ENCODE data around the gene DLST. TPM values are rescaled to one million over a fixed set of nuclear protein-coding genes. Genes with fewer than 3 reads are reported as not detected.

The DLST gene
- total and polyA plus RNA-seq, 7 donors: 66.1 to 114 (median 72.4) TPM

GRCh38 chr14:74915426-74915825, 33.7 kb downstream of the DLST start:
- H3K4me3 ChIP-seq: no peak overlapping the region
- intact Hi-C loops (cut with DNase I): no loop called here
- TF ChIP-seq POLR2A (IDR thresholded peaks at IDR 0.05): no peak
- TF ChIP-seq EP300 (IDR thresholded peaks at IDR 0.05): no peak
- no peak for TF ChIP-seq POLR2AphosphoS5 (IDR thresholded peaks at IDR 0.05)
- TF ChIP-seq CTCF (IDR thresholded peaks at IDR 0.05): no peak

GRCh38 chr14:74915826-74916225, 34.1 kb downstream of the DLST start:
- intact Hi-C loops (cut with DNase I): no loop called here
- H3K4me3 ChIP-seq: no peak overlapping the region
- no peaks in the 10 kb centered on the region for H3K27me3 ChIP-seq
- TF ChIP-seq POLR2AphosphoS5 (IDR thresholded peaks at IDR 0.05): no peak
- TF ChIP-seq POLR2A (IDR thresholded peaks at IDR 0.05): no peak
- no peak for TF ChIP-seq EP300 (IDR thresholded peaks at IDR 0.05)
- no peak for TF ChIP-seq CTCF (IDR thresholded peaks at IDR 0.05)
- no peaks in the 10 kb centered on the region for H3K9me3 ChIP-seq
- H3K36me3 ChIP-seq: peaks cover 0 to 9% (median 0%) of the 10 kb centered on the region in 4 donors
- WGBS, 2 donors: 56 to 61% methylated on average over 7 of the region's 7 CpGs
- H3K27ac ChIP-seq: peak overlapping the region in 1 of 4 donors; percentile 8
- DNase-seq: no peak
- H3K4me1 ChIP-seq: peaks cover 0 to 19% (median 5%) of the 10 kb centered on the region in 4 donors

More at GRCh38 chr14:74915426-74915825, 33.7 kb downstream of the DLST start:
- no peak for DNase-seq
- Histone ChIP-seq H3K4me1 (peaks cover 0 to 19% (median 5%) of the 10 kb centered on the region in 4 donors), H3K27ac (no peak overlapping the region), H3K27me3 (no peaks in the 10 kb centered on the region), H3K36me3 (peaks cover 0 to 9% (median 0%) of the 10 kb centered on the region in 4 donors), H3K9me3 (no peaks in the 10 kb centered on the region)
- 91 to 92% methylated on average over 4 of the region's 4 CpGs for WGBS, 2 donors

GRCh38 chr14:74917178-74917543, 35.4 kb downstream of the DLST start:
- H3K4me1 ChIP-seq: peaks cover 0 to 20% (median 6%) of the 10 kb centered on the region in 4 donors
- H3K36me3 ChIP-seq: peaks cover 0 to 9% (median 0%) of the 10 kb centered on the region in 4 donors
- TF ChIP-seq POLR2A (IDR thresholded peaks at IDR 0.05) (no peak), EP300 (IDR thresholded peaks at IDR 0.05) (no peak), POLR2AphosphoS5 (IDR thresholded peaks at IDR 0.05) (no peak), CTCF (IDR thresholded peaks at IDR 0.05) (no peak)
- WGBS, 2 donors: 86 to 97% methylated on average over 5 of the region's 5 CpGs
- H3K27me3 ChIP-seq: no peaks in the 10 kb centered on the region
- no peak overlapping the region for H3K4me3 ChIP-seq
- H3K27ac ChIP-seq: peak overlapping the region; percentile 19 to 60 (median 42)
- no peak for DNase-seq
- intact Hi-C loops (cut with DNase I): no loop called here
- no peaks in the 10 kb centered on the region for H3K9me3 ChIP-seq

GRCh38 chr14:74917646-74918081, 35.9 kb downstream of the DLST start:
- peak overlapping the region; percentile 19 to 60 (median 42) for H3K27ac ChIP-seq
- intact Hi-C loops (cut with DNase I): no loop called here
- peaks cover 0 to 9% (median 0%) of the 10 kb centered on the region in 4 donors for H3K36me3 ChIP-seq
- no peaks in the 10 kb centered on the region for H3K9me3 ChIP-seq
- WGBS, 2 donors: 76 to 84% methylated on average over 13 of the region's 13 CpGs
- DNase-seq: peak; percentile 89
- no peaks in the 10 kb centered on the region for H3K27me3 ChIP-seq
- TF ChIP-seq POLR2A (IDR thresholded peaks at IDR 0.05) (no peak), CTCF (IDR thresholded peaks at IDR 0.05) (no peak), EP300 (IDR thresholded peaks at IDR 0.05) (no peak), POLR2AphosphoS5 (IDR thresholded peaks at IDR 0.05) (peak in 1 of 4 donors; percentile 9)
- H3K4me1 ChIP-seq: peaks cover 0 to 25% (median 8%) of the 10 kb centered on the region in 4 donors
- H3K4me3 ChIP-seq: no peak overlapping the region

- H3K36me3 ChIP-seq: peaks cover 0 to 9% (median 0%) of the 10 kb centered on the region in 4 donors
- H3K4me1 ChIP-seq: peaks cover 0 to 30% (median 12%) of the 10 kb centered on the region in 4 donors
- no peaks in the 10 kb centered on the region for H3K9me3 ChIP-seq
- intact Hi-C loops (cut with DNase I): no loop called here
- no peak overlapping the region for H3K4me3 ChIP-seq
- H3K27ac ChIP-seq: peak overlapping the region in 1 of 4 donors; percentile 60
- TF ChIP-seq POLR2A (IDR thresholded peaks at IDR 0.05): no peak
- peak; percentile 52 for DNase-seq
- WGBS, 2 donors: 94 to 97% methylated on average over 9 of the region's 9 CpGs
- no peaks in the 10 kb centered on the region for H3K27me3 ChIP-seq
Observed at GRCh38 chr14:74918380-74918779, 36.7 kb downstream of the DLST start.

All from sigmoid colon (tissue), 7 donors.